ENCODE measurements around the gene UTP25.

DNA sequence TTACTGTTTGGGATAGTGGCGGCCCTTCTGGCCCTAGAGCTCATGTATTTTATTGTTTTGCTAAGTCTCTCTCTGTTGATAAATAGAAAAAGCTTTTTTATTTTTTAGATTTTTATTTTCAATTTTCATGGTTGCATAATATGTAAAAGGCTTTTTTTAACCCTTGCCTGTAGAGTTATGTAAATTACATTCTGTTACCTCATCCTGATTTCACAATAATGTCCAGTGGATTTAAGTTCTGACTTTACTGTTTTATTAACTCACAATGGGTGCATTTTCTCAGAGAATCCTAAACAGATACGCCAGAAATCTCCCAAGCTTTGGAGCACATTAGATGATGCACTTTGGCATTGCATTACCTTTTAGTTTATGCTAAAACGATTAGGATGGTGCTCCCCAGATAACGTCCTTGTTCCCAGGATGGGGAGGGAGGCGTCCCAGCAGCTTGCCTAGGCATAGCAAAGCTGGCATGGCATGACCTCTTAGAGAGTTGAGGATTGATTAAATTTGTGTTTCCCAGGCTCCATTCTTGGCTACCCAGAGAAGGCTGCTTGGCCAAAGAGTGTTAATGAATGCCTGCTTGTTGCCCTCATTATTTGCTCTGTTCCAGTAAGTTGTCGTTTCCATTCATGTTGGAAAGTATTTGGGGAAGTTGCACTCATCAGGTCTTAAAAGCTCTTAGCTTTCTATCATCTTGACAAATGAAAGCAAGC is 17.1 kb downstream of the UTP25 start:
- TF ChIP-seq EZH2 (IDR thresholded peaks at IDR 0.05; ENCODE audit: borderline replicate concordance, low read length), result no peak
- TF ChIP-seq, protein P1, sequence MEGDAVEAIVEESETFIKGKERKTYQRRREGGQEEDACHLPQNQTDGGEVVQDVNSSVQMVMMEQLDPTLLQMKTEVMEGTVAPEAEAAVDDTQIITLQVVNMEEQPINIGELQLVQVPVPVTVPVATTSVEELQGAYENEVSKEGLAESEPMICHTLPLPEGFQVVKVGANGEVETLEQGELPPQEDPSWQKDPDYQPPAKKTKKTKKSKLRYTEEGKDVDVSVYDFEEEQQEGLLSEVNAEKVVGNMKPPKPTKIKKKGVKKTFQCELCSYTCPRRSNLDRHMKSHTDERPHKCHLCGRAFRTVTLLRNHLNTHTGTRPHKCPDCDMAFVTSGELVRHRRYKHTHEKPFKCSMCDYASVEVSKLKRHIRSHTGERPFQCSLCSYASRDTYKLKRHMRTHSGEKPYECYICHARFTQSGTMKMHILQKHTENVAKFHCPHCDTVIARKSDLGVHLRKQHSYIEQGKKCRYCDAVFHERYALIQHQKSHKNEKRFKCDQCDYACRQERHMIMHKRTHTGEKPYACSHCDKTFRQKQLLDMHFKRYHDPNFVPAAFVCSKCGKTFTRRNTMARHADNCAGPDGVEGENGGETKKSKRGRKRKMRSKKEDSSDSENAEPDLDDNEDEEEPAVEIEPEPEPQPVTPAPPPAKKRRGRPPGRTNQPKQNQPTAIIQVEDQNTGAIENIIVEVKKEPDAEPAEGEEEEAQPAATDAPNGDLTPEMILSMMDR (conservative IDR thresholded peaks at IDR 0.05 in 1 of 2, IDR thresholded peaks at IDR 0.05 in 1 of 2; ENCODE audit: extremely low read depth in 1 of 2, insufficient read depth in 1 of 2, low read depth in 1 of 2, low read length in 2 of 2), result no peak

Measured in mammary epithelial cell (primary cell).